Peyer's patch (tissue), 4 donors: Measurements from ENCODE around the gene SLC16A1. TPM values are rescaled to one million over a fixed set of nuclear protein-coding genes. Genes with fewer than 3 reads are reported as not detected.
"Not testable (repeated sequence)": the region's sequence is repeated elsewhere in the genome, so short reads cannot be mapped to it uniquely, and the experiment has no call there.

Source experiments
- DNase-seq, 3 donors: peaks; one replicate each; pipeline ENCODE4 v3.0.0-alpha.2; 2017 to 2019
- H3K27ac ChIP-seq, 4 donors: fragments of 200-600 bp; sonication (generic); one replicate each; pipeline ENCODE4 v1.5.1; 2016 to 2019
- H3K27me3 ChIP-seq, 2 donors: fragments of 200-600 bp; sonication (generic); one replicate each; pipeline ENCODE4 v1.5.1; 2019
- H3K36me3 ChIP-seq, 3 donors: fragments of 200-600 bp; sonication (generic); one replicate each; pipeline ENCODE4 v1.5.1; 2016 to 2019
- H3K4me1 ChIP-seq, 4 donors: fragments of 200-600 bp; sonication (generic); one replicate each; pipeline ENCODE4 v1.5.1; 2016 to 2019
- H3K4me3 ChIP-seq, 4 donors: fragments of 200-600 bp; sonication (generic); 1 replicate in 3 of 4; 2 replicates in 1 of 4; pipeline ENCODE4 v1.5.1; 2016 to 2019; ENCODE audit warnings: mild to moderate bottlenecking in 1 of 4
- H3K9me3 ChIP-seq, 4 donors: fragments of 200-600 bp; sonication (generic); one replicate each; pipeline ENCODE4 v1.5.1; 2016 to 2019; ENCODE audit warnings: mild to moderate bottlenecking in 1 of 4
- POLR2A ChIP-seq, 2 donors: fragments of 450-650 bp; IDR thresholded peaks; one replicate each; pipeline ENCODE4 v1.5.1; 2017; ENCODE audit warnings: antibody characterized with exemption in 2 of 2, mild to moderate bottlenecking in 2 of 2, moderate library complexity in 2 of 2
- total RNA-seq, 4 donors: library from RNA; depleted of rRNA; stranded (reverse); fragments of >200 nt; gene quantifications; one replicate each; pipeline ENCODE4 v1.1.0, GENCODE V29; 2016
- TF ChIP-seq, protein P1 (sequence below), 6 experiments: fragments of 450-650 bp in 4 of 6; fragments of 200-600 bp in 2 of 6; sonication (generic) in 1 of 6; IDR thresholded peaks; one replicate each; pipeline ENCODE4 v1.5.1; 2017 to 2019; ENCODE audit warnings: antibody characterized with exemption in 6 of 6, mild to moderate bottlenecking in 3 of 6, moderate library complexity in 1 of 6

The SLC16A1 gene
- total RNA-seq, 4 donors from 2014 or later: 2.5 to 33.1 (median 14.0) TPM

DNA sequence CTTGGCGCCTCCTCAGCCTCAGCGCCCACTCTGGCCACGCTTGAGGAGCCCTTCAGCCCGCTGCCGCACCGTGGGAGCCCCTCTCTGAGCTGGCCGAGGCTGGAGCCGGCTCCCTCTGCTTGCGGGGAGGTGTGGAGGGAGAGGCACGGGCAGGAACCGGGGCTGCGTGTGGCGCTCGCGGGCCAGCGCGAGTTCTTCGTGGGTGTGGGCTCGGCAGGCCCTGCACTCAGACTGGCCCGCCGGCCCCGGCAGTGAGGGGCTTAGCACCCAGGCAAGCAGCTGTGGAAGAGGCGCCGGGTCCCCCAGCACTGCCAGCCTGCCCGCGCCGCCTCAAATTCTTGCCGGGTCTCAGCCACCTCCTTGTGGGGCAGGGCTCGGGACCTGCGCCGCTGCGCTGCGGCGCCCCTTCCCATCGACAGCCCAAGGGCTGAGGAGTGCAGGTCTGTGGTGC lies 61.4 kb downstream of the SLC16A1 start:
- Histone ChIP-seq H3K4me1 (no peaks in the 10 kb centered on the region), H3K27ac (no peak overlapping the region), H3K27me3 (no peaks in the 10 kb centered on the region), H3K36me3 (no peaks in the 10 kb centered on the region), H3K4me3 (no peak overlapping the region), H3K9me3 (peaks cover 0 to 9% (median 0%) of the 10 kb centered on the region in 4 donors)
- TF ChIP-seq POLR2A (IDR thresholded peaks at IDR 0.05): no peak
- TF ChIP-seq, protein P1, sequence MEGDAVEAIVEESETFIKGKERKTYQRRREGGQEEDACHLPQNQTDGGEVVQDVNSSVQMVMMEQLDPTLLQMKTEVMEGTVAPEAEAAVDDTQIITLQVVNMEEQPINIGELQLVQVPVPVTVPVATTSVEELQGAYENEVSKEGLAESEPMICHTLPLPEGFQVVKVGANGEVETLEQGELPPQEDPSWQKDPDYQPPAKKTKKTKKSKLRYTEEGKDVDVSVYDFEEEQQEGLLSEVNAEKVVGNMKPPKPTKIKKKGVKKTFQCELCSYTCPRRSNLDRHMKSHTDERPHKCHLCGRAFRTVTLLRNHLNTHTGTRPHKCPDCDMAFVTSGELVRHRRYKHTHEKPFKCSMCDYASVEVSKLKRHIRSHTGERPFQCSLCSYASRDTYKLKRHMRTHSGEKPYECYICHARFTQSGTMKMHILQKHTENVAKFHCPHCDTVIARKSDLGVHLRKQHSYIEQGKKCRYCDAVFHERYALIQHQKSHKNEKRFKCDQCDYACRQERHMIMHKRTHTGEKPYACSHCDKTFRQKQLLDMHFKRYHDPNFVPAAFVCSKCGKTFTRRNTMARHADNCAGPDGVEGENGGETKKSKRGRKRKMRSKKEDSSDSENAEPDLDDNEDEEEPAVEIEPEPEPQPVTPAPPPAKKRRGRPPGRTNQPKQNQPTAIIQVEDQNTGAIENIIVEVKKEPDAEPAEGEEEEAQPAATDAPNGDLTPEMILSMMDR (IDR thresholded peaks at IDR 0.05): no peak
- DNase-seq: no peak

DNA sequence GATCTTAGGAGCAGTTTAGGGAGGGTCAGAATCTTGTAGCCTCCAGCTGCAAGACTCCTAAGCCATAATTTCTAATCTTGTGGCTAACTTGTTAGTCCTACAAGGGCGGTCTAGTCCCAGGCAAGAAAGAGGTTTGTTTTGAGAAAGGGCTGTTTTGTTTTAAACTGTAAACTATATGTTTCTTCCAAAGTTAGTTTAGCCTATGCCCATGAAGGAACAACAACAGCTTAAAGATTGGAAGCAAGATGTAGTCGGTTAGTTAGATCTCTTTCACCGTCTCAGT lies 62.0 kb downstream of the SLC16A1 start:
- peaks cover 0 to 9% (median 0%) of the 10 kb centered on the region in 4 donors for H3K9me3 ChIP-seq
- TF ChIP-seq, protein P1 (IDR thresholded peaks at IDR 0.05): no peak
- TF ChIP-seq POLR2A (IDR thresholded peaks at IDR 0.05): no peak

DNA sequence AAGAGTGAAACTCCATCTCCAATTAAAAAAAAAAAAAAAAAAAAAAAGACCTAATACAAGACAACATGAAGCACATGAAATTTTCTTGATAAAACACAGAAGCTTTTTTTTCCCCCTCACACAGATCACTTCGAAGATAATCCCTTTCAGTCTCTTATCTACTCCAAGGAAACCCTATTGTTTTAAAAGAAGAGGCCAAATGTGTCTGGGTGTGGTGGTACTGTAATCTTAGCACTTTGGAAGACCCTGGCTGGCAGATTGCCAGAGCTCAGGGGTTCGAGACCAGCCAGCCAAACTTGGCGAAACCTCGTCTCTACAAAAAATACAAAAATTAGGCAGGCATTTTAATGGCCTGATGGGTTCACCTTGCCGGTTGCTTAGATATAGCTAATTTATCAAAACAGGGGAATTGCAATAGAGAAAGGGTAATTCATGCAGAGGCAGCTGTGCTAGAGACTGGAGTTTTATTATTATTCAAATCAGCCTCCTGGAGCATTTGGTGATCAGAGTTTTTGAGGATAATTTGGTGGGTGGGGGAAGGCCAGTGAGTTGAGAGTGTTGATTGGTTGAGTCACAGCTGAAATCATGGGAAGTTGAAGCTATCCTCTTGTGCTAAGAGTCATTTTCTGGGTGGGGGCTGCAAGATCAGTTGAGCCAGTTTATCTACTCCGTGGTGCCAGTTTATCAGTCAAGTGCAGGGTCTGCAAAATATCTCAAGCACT lies 62.5 kb downstream of the SLC16A1 start:
- no peak for DNase-seq
- no peaks in the 10 kb centered on the region for H3K27me3 ChIP-seq
- no peak for TF ChIP-seq POLR2A (IDR thresholded peaks at IDR 0.05)
- TF ChIP-seq, protein P1 (IDR thresholded peaks at IDR 0.05): no peak
- H3K4me3 ChIP-seq: no peak overlapping the region
- peaks cover 0 to 9% (median 0%) of the 10 kb centered on the region in 4 donors for H3K9me3 ChIP-seq
- no peaks in the 10 kb centered on the region for H3K36me3 ChIP-seq
- no peak overlapping the region for H3K27ac ChIP-seq
- no peaks in the 10 kb centered on the region for H3K4me1 ChIP-seq

More for the DNA sequence above, 62.0 kb downstream of the SLC16A1 start:
- H3K36me3 ChIP-seq: no peaks in the 10 kb centered on the region
- H3K4me1 ChIP-seq: no peaks in the 10 kb centered on the region
- H3K27me3 ChIP-seq: no peaks in the 10 kb centered on the region
- H3K4me3 ChIP-seq: no peak overlapping the region
- H3K27ac ChIP-seq: no peak overlapping the region
- no peak for DNase-seq

DNA sequence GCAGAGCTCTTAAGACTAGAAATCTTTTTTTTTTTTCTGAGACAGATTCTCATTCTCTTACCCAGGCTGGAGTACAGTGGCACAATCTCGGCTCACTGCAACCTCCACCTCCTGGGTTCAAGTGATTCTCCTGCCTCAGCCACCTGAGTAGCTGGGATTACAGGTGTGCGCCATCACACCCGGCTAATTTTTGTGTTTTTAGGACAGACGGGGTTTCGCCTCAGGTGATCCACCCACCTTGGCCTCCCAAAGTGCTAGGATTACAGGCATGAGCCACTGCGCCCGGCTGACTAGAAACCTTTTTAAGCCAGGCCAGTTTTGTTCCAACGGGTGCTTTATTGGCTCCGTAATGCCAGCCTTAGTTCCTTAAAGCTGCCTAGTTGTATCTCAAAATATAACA lies 66.1 kb downstream of the SLC16A1 start:
- not testable (repeated sequence) for DNase-seq, H3K27ac ChIP-seq, H3K4me1 ChIP-seq, H3K27me3 ChIP-seq, H3K4me3 ChIP-seq, H3K9me3 ChIP-seq, H3K36me3 ChIP-seq

DNA sequence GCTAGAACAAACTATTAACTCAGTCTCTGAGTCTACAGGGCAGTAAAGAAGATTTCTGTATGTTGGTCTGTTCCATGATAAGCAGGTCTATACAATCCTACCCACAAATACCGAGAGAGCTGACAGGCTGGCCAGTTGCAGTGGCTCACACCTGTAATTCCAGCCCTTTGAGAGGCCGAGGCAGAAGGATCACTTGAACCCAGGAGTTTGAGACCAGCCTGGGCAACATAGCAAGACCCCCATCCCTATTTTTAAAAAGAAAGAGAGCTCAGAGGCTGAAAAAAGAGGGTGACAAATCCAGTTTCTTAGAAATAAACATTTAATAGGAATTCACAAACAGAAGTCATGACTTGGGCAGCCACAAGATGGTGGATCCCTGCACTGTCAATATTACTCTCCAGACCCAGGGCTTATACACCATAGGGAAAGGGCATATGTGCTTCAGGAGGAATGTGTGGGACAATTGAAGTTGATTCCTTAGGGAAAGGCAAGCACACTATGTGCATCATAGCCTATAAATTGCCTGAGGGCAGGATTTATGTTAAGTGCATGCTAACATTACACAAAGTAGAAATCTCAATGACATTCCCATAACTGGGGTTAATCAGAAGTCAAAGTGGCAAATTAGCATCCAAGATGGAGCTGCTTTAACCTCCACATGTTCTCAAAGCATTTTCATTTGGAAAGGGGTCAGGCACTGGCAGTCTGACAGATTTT lies 66.8 kb downstream of the SLC16A1 start:
- Histone ChIP-seq H3K27me3 (no peaks in the 10 kb centered on the region), H3K9me3 (no peaks in the 10 kb centered on the region), H3K36me3 (no peaks in the 10 kb centered on the region), H3K4me1 (peaks cover 0 to 8% (median 0%) of the 10 kb centered on the region in 4 donors), H3K4me3 (no peak overlapping the region), H3K27ac (no peak overlapping the region)
- TF ChIP-seq POLR2A (IDR thresholded peaks at IDR 0.05): no peak
- DNase-seq: no peak

DNA sequence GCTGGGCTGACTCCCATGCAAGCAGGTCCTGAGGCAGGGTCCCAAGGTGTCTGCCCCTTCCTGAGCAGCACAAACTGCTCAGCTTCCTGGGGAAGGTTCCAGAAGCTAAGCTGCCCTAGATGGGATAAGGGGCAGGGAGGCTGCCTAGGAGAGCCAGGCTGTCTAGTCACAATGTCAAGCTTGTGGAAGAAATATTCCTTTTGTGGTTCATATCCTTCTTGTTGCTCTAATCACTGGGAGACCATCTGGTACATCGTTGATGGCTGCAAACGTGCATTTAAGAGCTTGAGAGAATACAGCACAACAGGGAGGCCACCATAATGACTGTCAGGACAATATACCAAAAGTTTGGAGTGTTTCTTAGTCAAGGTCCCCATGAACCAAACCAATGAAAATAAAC lies 67.4 kb downstream of the SLC16A1 start:
- no peak overlapping the region for H3K4me3 ChIP-seq
- no peaks in the 10 kb centered on the region for H3K36me3 ChIP-seq
- no peak overlapping the region for H3K27ac ChIP-seq
- no peak for DNase-seq
- H3K4me1 ChIP-seq: peaks cover 0 to 8% (median 0%) of the 10 kb centered on the region in 4 donors
- H3K27me3 ChIP-seq: no peaks in the 10 kb centered on the region
- H3K9me3 ChIP-seq: no peaks in the 10 kb centered on the region
- TF ChIP-seq POLR2A (IDR thresholded peaks at IDR 0.05): no peak
- TF ChIP-seq, protein P1 (IDR thresholded peaks at IDR 0.05): no peak
